Nephron progenitor cell (in vitro differentiated cells): ENCODE results near the gene ISYNA1.

Experiments
- DNase-seq: peaks from one replicate; pipeline ENCODE4 v3.0.0; 2021
- H3K27ac Mint-ChIP-seq: 2 replicates; pipeline ENCODE4 v1.8.0; 2021; ENCODE audit warnings: mild to moderate bottlenecking, moderate library complexity, mixed read lengths
- H3K27me3 Mint-ChIP-seq: 2 replicates; pipeline ENCODE4 v1.8.0; 2021; ENCODE audit warnings: mild to moderate bottlenecking, low read depth, mixed read lengths; ENCODE audit not compliant: poor library complexity
- H3K36me3 Mint-ChIP-seq: 2 replicates; pipeline ENCODE4 v1.8.0; 2021; ENCODE audit warnings: low read depth, mixed read lengths
- H3K4me1 Mint-ChIP-seq: 2 replicates; pipeline ENCODE4 v1.8.0; 2021; ENCODE audit warnings: mixed read lengths
- H3K4me3 Mint-ChIP-seq: 2 replicates; pipeline ENCODE4 v1.8.0; 2021; ENCODE audit warnings: mild to moderate bottlenecking, moderate library complexity, mixed read lengths
- H3K9me3 Mint-ChIP-seq: 2 replicates; pipeline ENCODE4 v1.8.0; 2021; ENCODE audit warnings: mild to moderate bottlenecking, moderate library complexity, mixed read lengths
- CTCF ChIP-seq: fragments of 200-600 bp; sonication (generic); IDR thresholded peaks from 2 replicates; pipeline ENCODE4 v1.5.0; 2021; ENCODE audit warnings: antibody characterized with exemption

Gene ISYNA1

GRCh38 chr19:18428787-18429674 lies 8.9 kb downstream of the ISYNA1 start:
- H3K27ac Mint-ChIP-seq = no peak overlapping the region
- H3K4me1 Mint-ChIP-seq = peaks cover 46% of the 10 kb centered on the region
- H3K27me3 Mint-ChIP-seq = no peaks in the 10 kb centered on the region
- no peaks in the 10 kb centered on the region for H3K36me3 Mint-ChIP-seq
- no peak overlapping the region for H3K4me3 Mint-ChIP-seq
- no peaks in the 10 kb centered on the region for H3K9me3 Mint-ChIP-seq
- TF ChIP-seq CTCF = no peak
- DNase-seq = peak; percentile 93

GRCh38 chr19:18428173-18428786 lies 9.7 kb downstream of the ISYNA1 start:
- no peaks in the 10 kb centered on the region for H3K27me3 Mint-ChIP-seq
- no peak overlapping the region for H3K4me3 Mint-ChIP-seq
- DNase-seq = no peak

GRCh38 chr19:18427743-18428113 lies 10.2 kb downstream of the ISYNA1 start:
- peaks cover 59% of the 10 kb centered on the region for H3K4me1 Mint-ChIP-seq
- no peaks in the 10 kb centered on the region for H3K9me3 Mint-ChIP-seq
- H3K4me3 Mint-ChIP-seq = no peak overlapping the region
- H3K27me3 Mint-ChIP-seq = no peaks in the 10 kb centered on the region
- no peaks in the 10 kb centered on the region for H3K36me3 Mint-ChIP-seq
- no peak overlapping the region for H3K27ac Mint-ChIP-seq
- no peak for DNase-seq
- TF ChIP-seq CTCF = no peak

More at GRCh38 chr19:18428173-18428786, 9.7 kb downstream of the ISYNA1 start:
- no peaks in the 10 kb centered on the region for H3K36me3 Mint-ChIP-seq
- TF ChIP-seq CTCF = no peak
- no peak overlapping the region for H3K27ac Mint-ChIP-seq
- H3K4me1 Mint-ChIP-seq = peaks cover 53% of the 10 kb centered on the region
- no peaks in the 10 kb centered on the region for H3K9me3 Mint-ChIP-seq

- H3K4me3 Mint-ChIP-seq = no peak overlapping the region
- no peak overlapping the region for H3K27ac Mint-ChIP-seq
Observed at GRCh38 chr19:18427080-18427742, 10.7 kb downstream of the ISYNA1 start.

GRCh38 chr19:18426416-18426767 lies 11.5 kb downstream of the ISYNA1 start:
- no peak for TF ChIP-seq CTCF
- H3K36me3 Mint-ChIP-seq = no peaks in the 10 kb centered on the region
- H3K27ac Mint-ChIP-seq = no peak overlapping the region
- no peaks in the 10 kb centered on the region for H3K9me3 Mint-ChIP-seq
- DNase-seq = no peak
- no peaks in the 10 kb centered on the region for H3K27me3 Mint-ChIP-seq
- H3K4me1 Mint-ChIP-seq = peaks cover 60% of the 10 kb centered on the region
- no peak overlapping the region for H3K4me3 Mint-ChIP-seq

More at GRCh38 chr19:18427080-18427742, 10.7 kb downstream of the ISYNA1 start:
- TF ChIP-seq CTCF = no peak
- no peak for DNase-seq
- Mint-ChIP-seq H3K4me1 (peaks cover 58% of the 10 kb centered on the region), H3K36me3 (no peaks in the 10 kb centered on the region), H3K27me3 (no peaks in the 10 kb centered on the region), H3K9me3 (no peaks in the 10 kb centered on the region)
